Loucy (cell line): ENCODE data around the gene TMEM59.
"Not testable (repeated sequence)": the region's sequence is repeated elsewhere in the genome, so short reads cannot be mapped to it uniquely, and the experiment has no call there.

Source experiments
- CTCF ChIP-seq: fragments of 200-600 bp; sonication (generic); conservative IDR thresholded peaks from 2 replicates; pipeline ENCODE4 v1.5.1; 2014; ENCODE audit warnings: mild to moderate bottlenecking, antibody characterized with exemption, low read length
- EZH2phosphoT487 ChIP-seq: fragments of 200-600 bp; IDR thresholded peaks from 2 replicates; pipeline ENCODE4 v1.6.1; 2018; ENCODE audit warnings: antibody characterized with exemption, mild to moderate bottlenecking, moderate library complexity, borderline replicate concordance

- not testable (repeated sequence) for TF ChIP-seq CTCF, EZH2phosphoT487
Measured at GRCh38 chr1:54019562-54020176, 33.3 kb downstream of the TMEM59 start.
